D721Med (cell line): ENCODE measurements around the gene PAK6.

Experiments
- DNase-seq: peaks from one replicate; pipeline ENCODE4 v3.0.0; 2011; ENCODE audit warnings: low spot score; ENCODE audit not compliant: insufficient read length
- FAIRE-seq: peaks from 2 replicates; lab custom pipeline; 2011; peaks lifted over from hg19 to GRCh38; lab: Jason Lieb, UNC
- CTCF ChIP-seq: IDR thresholded peaks from 2 replicates; pipeline ENCODE4 v1.5.1; 2012; ENCODE audit warnings: mild to moderate bottlenecking, control low read depth; ENCODE audit not compliant: insufficient read depth; ENCODE audit errors: missing control alignments

The PAK6 gene

GRCh38 chr15:40293006-40293405, 54.1 kb downstream of the PAK6 start:
- TF ChIP-seq CTCF: no peak
- FAIRE-seq (no peak), DNase-seq (no peak)

GRCh38 chr15:40293905-40294895, 55.3 kb downstream of the PAK6 start:
- no peak for DNase-seq
- FAIRE-seq: no peak
- no peak for TF ChIP-seq CTCF

- DNase-seq (no peak), FAIRE-seq (no peak)
- no peak for TF ChIP-seq CTCF
Observed at GRCh38 chr15:40295297-40295696, 56.4 kb downstream of the PAK6 start.

- TF ChIP-seq CTCF: no peak
- DNase-seq (no peak), FAIRE-seq (no peak)
Observed at GRCh38 chr15:40295877-40296560, 57.2 kb downstream of the PAK6 start.

- DNase-seq (peak; percentile 74), FAIRE-seq (no peak)
- TF ChIP-seq CTCF: no peak
Observed at GRCh38 chr15:40296561-40297230, 57.8 kb downstream of the PAK6 start.

GRCh38 chr15:40297356-40297755, 58.5 kb downstream of the PAK6 start:
- FAIRE-seq (no peak), DNase-seq (no peak)
- no peak for TF ChIP-seq CTCF
